HepG2 (cell line): ENCODE results near the gene STK17A. TPM values are rescaled to one million over a fixed set of nuclear protein-coding genes. Genes with fewer than 3 reads are reported as not detected.

ENCODE experiments used
- AKAP8 ChIP-seq: sonication (generic); formaldehyde crosslinking; IDR thresholded peaks from 2 replicates; pipeline ENCODE4 v1.5.1; 2020; ENCODE audit warnings: mild to moderate bottlenecking, missing genetic modification reagents
- CC2D1A ChIP-seq: sonication (generic); formaldehyde crosslinking; IDR thresholded peaks from 2 replicates; pipeline ENCODE4 v1.8.1; 2023; ENCODE audit warnings: mild to moderate bottlenecking, missing genetic modification reagents
- CEBPG ChIP-seq: IDR thresholded peaks from 2 replicates; pipeline ENCODE4 v1.6.1; 2016
- GABPA ChIP-seq, 2 experiments: IDR thresholded peaks; 2 replicates each; pipeline ENCODE4 v1.6.1; 2011 to 2016; ENCODE audit warnings: low read depth in 2 of 2, low read length in 1 of 2, missing biosample characterization in 1 of 2, missing genetic modification characterization in 1 of 2
- GABPB1 ChIP-seq: IDR thresholded peaks from 2 replicates; pipeline ENCODE4 v1.6.1; 2016; ENCODE audit warnings: mild to moderate bottlenecking, missing genetic modification reagents, moderate library complexity, missing compliant biosample characterization
- NFATC3 ChIP-seq: sonication (generic); formaldehyde crosslinking; IDR thresholded peaks from 2 replicates; pipeline ENCODE4 v1.5.1; 2020; ENCODE audit warnings: mild to moderate bottlenecking, missing genetic modification reagents
- PAWR ChIP-seq: sonication (generic); formaldehyde crosslinking; IDR thresholded peaks from 2 replicates; pipeline ENCODE4 v1.4.0; 2020; ENCODE audit warnings: missing genetic modification reagents, mild to moderate bottlenecking, borderline replicate concordance
- RXRB ChIP-seq: IDR thresholded peaks from 2 replicates; pipeline ENCODE4 v1.6.1; 2016; ENCODE audit warnings: borderline replicate concordance, missing genetic modification reagents, missing compliant biosample characterization
- STAG1 ChIP-seq: sonication (generic); formaldehyde crosslinking; IDR thresholded peaks from 2 replicates; pipeline ENCODE4 v1.4.0; 2020; ENCODE audit warnings: missing genetic modification reagents
- TCF12 ChIP-seq, 2 experiments: fragments of 450-650 bp in 1 of 2; sonication (generic) in 1 of 2; formaldehyde crosslinking in 1 of 2; IDR thresholded peaks; 2 replicates each; pipeline versions ENCODE4 v1.6.1 to v1.8.0; 2017 to 2022; ENCODE audit warnings: antibody characterized with exemption in 1 of 2, mild to moderate bottlenecking in 1 of 2, missing genetic modification reagents in 1 of 2, moderate library complexity in 1 of 2
- THYN1 ChIP-seq: sonication (generic); formaldehyde crosslinking; IDR thresholded peaks from 2 replicates; pipeline ENCODE4 v1.8.1; 2023; ENCODE audit warnings: low read depth, mild to moderate bottlenecking, moderate library complexity, missing genetic modification reagents, borderline replicate concordance
- ZBTB42 ChIP-seq: sonication (generic); formaldehyde crosslinking; IDR thresholded peaks from 2 replicates; pipeline ENCODE4 v1.5.0; 2020; ENCODE audit warnings: mild to moderate bottlenecking, missing genetic modification reagents
- ZFP41 ChIP-seq: sonication (generic); formaldehyde crosslinking; IDR thresholded peaks from 2 replicates; pipeline ENCODE4 v1.4.0; 2020; ENCODE audit warnings: mild to moderate bottlenecking, missing genetic modification reagents, borderline replicate concordance
- ZNF260 ChIP-seq: sonication (generic); formaldehyde crosslinking; IDR thresholded peaks from 2 replicates; pipeline ENCODE4 v1.4.0; 2020; ENCODE audit warnings: missing genetic modification reagents, low read depth, mild to moderate bottlenecking, borderline replicate concordance
- ZNF292 ChIP-seq: sonication (generic); formaldehyde crosslinking; IDR thresholded peaks from 2 replicates; pipeline ENCODE4 v1.8.1; 2022; ENCODE audit warnings: mild to moderate bottlenecking, low read depth, missing genetic modification reagents, borderline replicate concordance
- ZNF432 ChIP-seq: sonication (generic); formaldehyde crosslinking; IDR thresholded peaks from 2 replicates; pipeline ENCODE4 v1.5.0; 2020; ENCODE audit warnings: missing genetic modification reagents, mild to moderate bottlenecking, borderline replicate concordance
- ZNF598 ChIP-seq: sonication (generic); formaldehyde crosslinking; IDR thresholded peaks from 2 replicates; pipeline ENCODE4 v1.5.1; 2020; ENCODE audit warnings: mild to moderate bottlenecking, missing genetic modification reagents, borderline replicate concordance
- ZNF800 ChIP-seq: sonication (generic); formaldehyde crosslinking; IDR thresholded peaks from 2 replicates; pipeline ENCODE4 v1.4.0; 2020; ENCODE audit warnings: missing genetic modification reagents
- polyA plus RNA-seq, 8 experiments: library from polyadenylated mRNA; depleted of rRNA in 3 of 8; stranded (reverse) in 7 of 8; unstranded in 1 of 8; fragments of >200 nt; fragmentation: Illumina TruSeq in 4 of 8; extraction: Trizol in 4 of 8; gene quantifications; 2 replicates each; pipeline versions ENCODE4 v1.2.1 to v1.2.3, GENCODE V29; 2011 to 2016; ENCODE audit warnings: low read depth in 4 of 8, missing spikeins in 1 of 8, mixed read lengths in 1 of 8; ENCODE audit not compliant: insufficient read depth in 1 of 8
- total RNA-seq, 5 experiments: library from RNA; depleted of rRNA; stranded (reverse); fragments of >200 nt; fragmentation: Illumina TruSeq; extraction: Trizol; gene quantifications; 2 replicates each; pipeline ENCODE4 v1.2.3, GENCODE V29; 2016; ENCODE audit warnings: low read depth in 1 of 5
- TF ChIP-seq, protein P1 (sequence below): sonication (generic); formaldehyde crosslinking; IDR thresholded peaks from 2 replicates; pipeline ENCODE4 v1.4.0; 2020; ENCODE audit warnings: missing genetic modification reagents
- TF ChIP-seq, protein P2 (sequence below): IDR thresholded peaks from 2 replicates; pipeline ENCODE4 v1.6.1; 2016; ENCODE audit warnings: low read depth
- TF ChIP-seq, protein P3 (sequence below): sonication (generic); formaldehyde crosslinking; IDR thresholded peaks from 2 replicates; pipeline ENCODE4 v1.8.0; 2022; ENCODE audit warnings: mild to moderate bottlenecking, missing genetic modification reagents, moderate library complexity
- TF ChIP-seq, protein P4 (sequence below): sonication (generic); formaldehyde crosslinking; IDR thresholded peaks from 2 replicates; pipeline ENCODE4 v1.5.0; 2020; ENCODE audit warnings: missing genetic modification reagents, mild to moderate bottlenecking, borderline replicate concordance

Gene STK17A
- total and polyA plus RNA-seq, 2 of the 13 experiments (the other 11 are each of a cell fraction or from before 2014, with no cell fraction given) = 18.6 to 24.3 TPM

GRCh38 chr7:43583424-43584194 lies 701 bp downstream of the STK17A start (continued):
- TF ChIP-seq PAWR (CRISPR knock-in tag) = no peak
- peak; percentile 42 for TF ChIP-seq STAG1
- no peak for TF ChIP-seq CC2D1A (CRISPR knock-in tag)
- no peak for TF ChIP-seq ZNF432 (CRISPR knock-in tag)
- TF ChIP-seq ZNF598 (CRISPR knock-in tag) = no peak
- TF ChIP-seq GABPB1 (CRISPR knock-in tag) = peak; percentile 57; the same call in 1 of the 2 replicates
- TF ChIP-seq ZNF260 (CRISPR knock-in tag) = no peak
- no peak for TF ChIP-seq THYN1 (CRISPR knock-in tag)
- TF ChIP-seq NFATC3 (CRISPR knock-in tag) = no peak
- TF ChIP-seq, protein P1, sequence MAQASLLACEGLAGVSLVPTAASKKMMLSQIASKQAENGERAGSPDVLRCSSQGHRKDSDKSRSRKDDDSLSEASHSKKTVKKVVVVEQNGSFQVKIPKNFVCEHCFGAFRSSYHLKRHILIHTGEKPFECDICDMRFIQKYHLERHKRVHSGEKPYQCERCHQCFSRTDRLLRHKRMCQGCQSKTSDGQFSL = no peak; the same call in 1 of the 2 replicates
- TF ChIP-seq, protein P2, sequence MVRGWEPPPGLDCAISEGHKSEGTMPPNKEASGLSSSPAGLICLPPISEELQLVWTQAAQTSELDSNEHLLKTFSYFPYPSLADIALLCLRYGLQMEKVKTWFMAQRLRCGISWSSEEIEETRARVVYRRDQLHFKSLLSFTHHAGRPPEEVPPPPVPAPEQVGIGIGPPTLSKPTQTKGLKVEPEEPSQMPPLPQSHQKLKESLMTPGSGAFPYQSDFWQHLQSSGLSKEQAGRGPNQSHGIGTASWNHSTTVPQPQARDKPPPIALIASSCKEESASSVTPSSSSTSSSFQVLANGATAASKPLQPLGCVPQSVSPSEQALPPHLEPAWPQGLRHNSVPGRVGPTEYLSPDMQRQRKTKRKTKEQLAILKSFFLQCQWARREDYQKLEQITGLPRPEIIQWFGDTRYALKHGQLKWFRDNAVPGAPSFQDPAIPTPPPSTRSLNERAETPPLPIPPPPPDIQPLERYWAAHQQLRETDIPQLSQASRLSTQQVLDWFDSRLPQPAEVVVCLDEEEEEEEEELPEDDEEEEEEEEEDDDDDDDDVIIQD = no peak
- TF ChIP-seq, protein P3, sequence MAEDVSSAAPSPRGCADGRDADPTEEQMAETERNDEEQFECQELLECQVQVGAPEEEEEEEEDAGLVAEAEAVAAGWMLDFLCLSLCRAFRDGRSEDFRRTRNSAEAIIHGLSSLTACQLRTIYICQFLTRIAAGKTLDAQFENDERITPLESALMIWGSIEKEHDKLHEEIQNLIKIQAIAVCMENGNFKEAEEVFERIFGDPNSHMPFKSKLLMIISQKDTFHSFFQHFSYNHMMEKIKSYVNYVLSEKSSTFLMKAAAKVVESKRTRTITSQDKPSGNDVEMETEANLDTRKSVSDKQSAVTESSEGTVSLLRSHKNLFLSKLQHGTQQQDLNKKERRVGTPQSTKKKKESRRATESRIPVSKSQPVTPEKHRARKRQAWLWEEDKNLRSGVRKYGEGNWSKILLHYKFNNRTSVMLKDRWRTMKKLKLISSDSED (CRISPR knock-in tag) = no peak
- TF ChIP-seq, protein P4, sequence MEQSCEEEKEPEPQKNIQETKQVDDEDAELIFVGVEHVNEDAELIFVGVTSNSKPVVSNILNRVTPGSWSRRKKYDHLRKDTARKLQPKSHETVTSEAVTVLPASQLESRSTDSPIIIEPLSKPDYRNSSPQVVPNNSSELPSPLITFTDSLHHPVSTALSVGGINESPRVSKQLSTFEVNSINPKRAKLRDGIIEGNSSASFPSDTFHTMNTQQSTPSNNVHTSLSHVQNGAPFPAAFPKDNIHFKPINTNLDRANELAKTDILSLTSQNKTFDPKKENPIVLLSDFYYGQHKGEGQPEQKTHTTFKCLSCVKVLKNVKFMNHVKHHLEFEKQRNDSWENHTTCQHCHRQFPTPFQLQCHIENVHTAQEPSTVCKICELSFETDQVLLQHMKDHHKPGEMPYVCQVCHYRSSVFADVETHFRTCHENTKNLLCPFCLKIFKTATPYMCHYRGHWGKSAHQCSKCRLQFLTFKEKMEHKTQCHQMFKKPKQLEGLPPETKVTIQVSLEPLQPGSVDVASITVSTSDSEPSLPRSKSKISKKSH = no peak; the same call in 1 of the 2 replicates
- no peak for TF ChIP-seq AKAP8 (CRISPR knock-in tag)
- TF ChIP-seq ZBTB42 (CRISPR knock-in tag) = no peak
- no peak for TF ChIP-seq TCF12 (IDR thresholded peaks at IDR 0.05)
- TF ChIP-seq TCF12 (CRISPR knock-in tag; IDR thresholded peaks at IDR 0.05) = no peak
- TF ChIP-seq RXRB (CRISPR knock-in tag) = no peak
- peak; percentile 54; the same call in 1 of the 2 replicates for TF ChIP-seq ZNF292 (CRISPR knock-in tag)
- peak; percentile 69; the same call in 1 of the 2 replicates for TF ChIP-seq ZNF800 (CRISPR knock-in tag)
- no peak for TF ChIP-seq ZFP41
- no peak for TF ChIP-seq CEBPG (CRISPR knock-in tag)
- TF ChIP-seq GABPA (IDR thresholded peaks at IDR 0.05; ENCODE audit: low read depth, low read length) = no peak
- TF ChIP-seq GABPA (CRISPR knock-in tag; IDR thresholded peaks at IDR 0.05; ENCODE audit: low read depth) = no peak
